Skeletal muscle satellite cell (primary cell): Measurements from ENCODE around the gene STK39.

Experiments
- H3K27me3 ChIP-seq: 2 replicates; pipeline ENCODE4 v1.7.0; 2013; ENCODE audit warnings: low read length; ENCODE audit not compliant: control insufficient read depth, insufficient read depth
- H3K36me3 ChIP-seq: 2 replicates; pipeline ENCODE4 v1.7.0; 2013; ENCODE audit warnings: mild to moderate bottlenecking, control low read depth, low read length; ENCODE audit not compliant: insufficient read depth
- H3K4me1 ChIP-seq: 2 replicates; pipeline ENCODE4 v1.7.0; 2013; ENCODE audit warnings: low read length; ENCODE audit not compliant: control insufficient read depth, insufficient read depth
- H3K4me2 ChIP-seq: 2 replicates; pipeline ENCODE4 v1.7.0; 2013; ENCODE audit warnings: mild to moderate bottlenecking, low read length
- H3K4me3 ChIP-seq: 2 replicates; pipeline ENCODE4 v1.7.0; 2013; ENCODE audit warnings: low read length
- H3K9ac ChIP-seq: 2 replicates; pipeline ENCODE4 v1.7.0; 2013; ENCODE audit warnings: mild to moderate bottlenecking, low read depth, low read length, moderate library complexity
- H3K9me3 ChIP-seq: replicated peaks from 2 replicates; pipeline ENCODE4 v1.7.0; 2013; ENCODE audit warnings: mild to moderate bottlenecking, control low read depth, low read length

The STK39 gene

GRCh38 chr2:168118733-168119514 lies 128.5 kb downstream of the STK39 start:
- peaks cover 40% of the 10 kb centered on the region for H3K36me3 ChIP-seq
- no peak overlapping the region for H3K4me2 ChIP-seq
- peaks cover 3% of the 10 kb centered on the region for H3K4me1 ChIP-seq
- H3K9me3 ChIP-seq, result no peaks in the 10 kb centered on the region
- peak overlapping the region; percentile 10 for H3K9ac ChIP-seq
- no peak overlapping the region for H3K4me3 ChIP-seq
- H3K27me3 ChIP-seq, result no peaks in the 10 kb centered on the region

GRCh38 chr2:168116448-168116847 lies 130.9 kb downstream of the STK39 start:
- H3K4me3 ChIP-seq, result no peak overlapping the region
- no peak overlapping the region for H3K4me2 ChIP-seq
- no peaks in the 10 kb centered on the region for H3K9me3 ChIP-seq
- H3K9ac ChIP-seq, result no peak overlapping the region
- H3K36me3 ChIP-seq, result peaks cover 24% of the 10 kb centered on the region
- peaks cover 3% of the 10 kb centered on the region for H3K4me1 ChIP-seq
- no peaks in the 10 kb centered on the region for H3K27me3 ChIP-seq

GRCh38 chr2:168114619-168115018 lies 132.8 kb downstream of the STK39 start:
- H3K4me3 ChIP-seq, result no peak overlapping the region
- H3K36me3 ChIP-seq, result peaks cover 19% of the 10 kb centered on the region
- peaks cover 3% of the 10 kb centered on the region for H3K4me1 ChIP-seq
- H3K9ac ChIP-seq, result no peak overlapping the region
- H3K27me3 ChIP-seq, result no peaks in the 10 kb centered on the region
- no peaks in the 10 kb centered on the region for H3K9me3 ChIP-seq
- H3K4me2 ChIP-seq, result no peak overlapping the region

- Histone ChIP-seq H3K4me2 (no peak overlapping the region), H3K9ac (no peak overlapping the region), H3K36me3 (peaks cover 19% of the 10 kb centered on the region), H3K4me1 (peaks cover 3% of the 10 kb centered on the region), H3K4me3 (no peak overlapping the region), H3K27me3 (no peaks in the 10 kb centered on the region), H3K9me3 (no peaks in the 10 kb centered on the region)
These were observed 133.4 kb downstream of the STK39 start for GRCh38 chr2:168114040-168114439.

- Histone ChIP-seq H3K36me3 (peaks cover 17% of the 10 kb centered on the region), H3K9me3 (no peaks in the 10 kb centered on the region), H3K4me3 (no peak overlapping the region), H3K27me3 (no peaks in the 10 kb centered on the region), H3K4me1 (no peaks in the 10 kb centered on the region), H3K9ac (no peak overlapping the region), H3K4me2 (no peak overlapping the region)
These were observed 140.1 kb downstream of the STK39 start for GRCh38 chr2:168107322-168107721.

- H3K9ac ChIP-seq, result no peak overlapping the region
- no peaks in the 10 kb centered on the region for H3K4me1 ChIP-seq
- H3K27me3 ChIP-seq, result no peaks in the 10 kb centered on the region
- no peak overlapping the region for H3K4me3 ChIP-seq
- no peak overlapping the region for H3K4me2 ChIP-seq
- H3K9me3 ChIP-seq, result no peaks in the 10 kb centered on the region
- H3K36me3 ChIP-seq, result peaks cover 17% of the 10 kb centered on the region
These were observed 142.2 kb downstream of the STK39 start for GRCh38 chr2:168105127-168105683.

- Histone ChIP-seq H3K4me1 (no peaks in the 10 kb centered on the region), H3K9me3 (no peaks in the 10 kb centered on the region), H3K36me3 (peaks cover 5% of the 10 kb centered on the region), H3K9ac (no peak overlapping the region), H3K27me3 (no peaks in the 10 kb centered on the region), H3K4me3 (no peak overlapping the region), H3K4me2 (no peak overlapping the region)
These were observed 150.0 kb downstream of the STK39 start for GRCh38 chr2:168097431-168097830.

GRCh38 chr2:168096158-168096557 lies 151.2 kb downstream of the STK39 start:
- Histone ChIP-seq H3K27me3 (no peaks in the 10 kb centered on the region), H3K4me2 (no peak overlapping the region), H3K4me1 (no peaks in the 10 kb centered on the region), H3K9me3 (no peaks in the 10 kb centered on the region), H3K9ac (no peak overlapping the region), H3K4me3 (no peak overlapping the region), H3K36me3 (peaks cover 5% of the 10 kb centered on the region)

- Histone ChIP-seq H3K9me3 (no peaks in the 10 kb centered on the region), H3K27me3 (no peaks in the 10 kb centered on the region), H3K4me2 (no peak overlapping the region), H3K9ac (no peak overlapping the region), H3K4me1 (no peaks in the 10 kb centered on the region), H3K4me3 (no peak overlapping the region), H3K36me3 (peaks cover 7% of the 10 kb centered on the region)
These were observed 155.4 kb downstream of the STK39 start for GRCh38 chr2:168091986-168092385.

GRCh38 chr2:168090366-168091135 lies 156.8 kb downstream of the STK39 start:
- Histone ChIP-seq H3K9ac (no peak overlapping the region), H3K9me3 (no peaks in the 10 kb centered on the region), H3K27me3 (no peaks in the 10 kb centered on the region), H3K36me3 (peaks cover 3% of the 10 kb centered on the region), H3K4me3 (no peak overlapping the region), H3K4me1 (no peaks in the 10 kb centered on the region), H3K4me2 (no peak overlapping the region)

- no peaks in the 10 kb centered on the region for H3K4me1 ChIP-seq
These were observed 158.2 kb downstream of the STK39 start for GRCh38 chr2:168089200-168089599.

More at GRCh38 chr2:168089200-168089599, 158.2 kb downstream of the STK39 start:
- Histone ChIP-seq H3K9ac (no peak overlapping the region), H3K36me3 (peaks cover 3% of the 10 kb centered on the region), H3K27me3 (no peaks in the 10 kb centered on the region), H3K4me3 (no peak overlapping the region), H3K4me2 (no peak overlapping the region), H3K9me3 (no peaks in the 10 kb centered on the region)
